ENCODE results near the gene CORO7.

DNA sequence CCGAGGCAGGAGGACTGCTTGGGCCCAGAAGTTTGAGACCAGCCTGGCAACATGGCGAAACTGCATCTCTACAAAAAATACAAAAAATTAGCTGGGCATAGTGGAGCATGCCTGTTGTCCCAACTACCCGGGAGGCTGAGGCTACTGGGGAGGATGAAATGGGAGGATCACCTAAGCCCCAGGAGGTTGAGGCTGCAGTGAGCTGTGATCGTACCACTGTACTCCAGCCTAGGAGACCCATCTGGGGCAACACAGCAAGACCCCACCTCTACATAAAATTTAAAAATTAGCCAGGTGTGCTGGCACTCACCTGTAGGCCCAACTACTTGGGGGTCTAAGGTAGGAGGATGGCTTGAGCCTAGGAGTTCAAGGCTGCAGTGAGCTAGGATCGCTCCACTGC, 67.1 kb downstream of the CORO7 start:
- TF ChIP-seq, protein P1, sequence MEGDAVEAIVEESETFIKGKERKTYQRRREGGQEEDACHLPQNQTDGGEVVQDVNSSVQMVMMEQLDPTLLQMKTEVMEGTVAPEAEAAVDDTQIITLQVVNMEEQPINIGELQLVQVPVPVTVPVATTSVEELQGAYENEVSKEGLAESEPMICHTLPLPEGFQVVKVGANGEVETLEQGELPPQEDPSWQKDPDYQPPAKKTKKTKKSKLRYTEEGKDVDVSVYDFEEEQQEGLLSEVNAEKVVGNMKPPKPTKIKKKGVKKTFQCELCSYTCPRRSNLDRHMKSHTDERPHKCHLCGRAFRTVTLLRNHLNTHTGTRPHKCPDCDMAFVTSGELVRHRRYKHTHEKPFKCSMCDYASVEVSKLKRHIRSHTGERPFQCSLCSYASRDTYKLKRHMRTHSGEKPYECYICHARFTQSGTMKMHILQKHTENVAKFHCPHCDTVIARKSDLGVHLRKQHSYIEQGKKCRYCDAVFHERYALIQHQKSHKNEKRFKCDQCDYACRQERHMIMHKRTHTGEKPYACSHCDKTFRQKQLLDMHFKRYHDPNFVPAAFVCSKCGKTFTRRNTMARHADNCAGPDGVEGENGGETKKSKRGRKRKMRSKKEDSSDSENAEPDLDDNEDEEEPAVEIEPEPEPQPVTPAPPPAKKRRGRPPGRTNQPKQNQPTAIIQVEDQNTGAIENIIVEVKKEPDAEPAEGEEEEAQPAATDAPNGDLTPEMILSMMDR (IDR thresholded peaks at IDR 0.05; ENCODE audit: low read depth, low read length) = no peak
- no peak for TF ChIP-seq EZH2phosphoT487 (IDR thresholded peaks at IDR 0.05; ENCODE audit: low read depth)

All from OCI-LY3 (cell line).